Type B pancreatic cell (in vitro differentiated cells): Measurements from ENCODE around the gene PRKAG1. TPM values are rescaled to one million over a fixed set of nuclear protein-coding genes. Genes with fewer than 3 reads are reported as not detected.
A peak's percentile ranks its signal among the peaks of the same experiment; 100 is the strongest.

Experiments
- DNase-seq: peaks from one replicate; pipeline ENCODE4 v3.0.0; 2021; ENCODE audit warnings: mixed read lengths; ENCODE audit not compliant: unreplicated experiment; ENCODE audit errors: extremely low spot score
- H3K27ac Mint-ChIP-seq: 2 replicates; pipeline ENCODE4 v1.8.0; 2021; ENCODE audit warnings: mild to moderate bottlenecking, mixed read lengths
- H3K27me3 Mint-ChIP-seq: 2 replicates; pipeline ENCODE4 v1.8.0; 2021; ENCODE audit warnings: mixed read lengths
- H3K36me3 Mint-ChIP-seq: 2 replicates; pipeline ENCODE4 v1.8.0; 2021; ENCODE audit warnings: mixed read lengths
- H3K4me1 Mint-ChIP-seq: one replicate; pipeline ENCODE4 v1.8.0; 2021; ENCODE audit warnings: mixed read lengths; ENCODE audit not compliant: unreplicated experiment
- H3K4me3 Mint-ChIP-seq: 2 replicates; pipeline ENCODE4 v1.8.0; 2021; ENCODE audit warnings: mild to moderate bottlenecking, mixed read lengths
- H3K9me3 Mint-ChIP-seq: 2 replicates; pipeline ENCODE4 v1.8.0; 2021; ENCODE audit warnings: mixed read lengths
- CTCF ChIP-seq: fragments of 200-600 bp; sonication (generic); conservative IDR thresholded peaks from 2 replicates; pipeline ENCODE4 v1.5.0; 2021; ENCODE audit warnings: antibody characterized with exemption, mild to moderate bottlenecking
- total RNA-seq: library from RNA; stranded (reverse); gene quantifications from 2 replicates; pipeline ENCODE4 v1.2.1, GENCODE V29; 2021; ENCODE audit warnings: low replicate concordance

The PRKAG1 gene
- total RNA-seq, 1 donor from 2014 or later: 58.7 TPM

GRCh38 chr12:49019120-49019430 is 499 bp upstream of the PRKAG1 start:
- no peak for TF ChIP-seq CTCF
- Mint-ChIP-seq H3K27ac (peak overlapping the region; percentile 98), H3K4me1 (peaks cover 31% of the 10 kb centered on the region), H3K4me3 (peak overlapping the region; percentile 96), H3K9me3 (no peaks in the 10 kb centered on the region), H3K27me3 (no peaks in the 10 kb centered on the region), H3K36me3 (peaks cover 8% of the 10 kb centered on the region)
- DNase-seq: no peak

- no peak for DNase-seq
- Mint-ChIP-seq H3K27ac (peak overlapping the region; percentile 98), H3K27me3 (no peaks in the 10 kb centered on the region), H3K9me3 (no peaks in the 10 kb centered on the region), H3K4me1 (peaks cover 31% of the 10 kb centered on the region), H3K4me3 (peak overlapping the region; percentile 96), H3K36me3 (peaks cover 5% of the 10 kb centered on the region)
- no peak for TF ChIP-seq CTCF
Observed at GRCh38 chr12:49017891-49018260, 700 bp downstream of the PRKAG1 start.

- Mint-ChIP-seq H3K4me3 (peak overlapping the region; percentile 1), H3K27me3 (no peaks in the 10 kb centered on the region), H3K9me3 (no peaks in the 10 kb centered on the region), H3K27ac (no peak overlapping the region), H3K36me3 (no peaks in the 10 kb centered on the region), H3K4me1 (peaks cover 31% of the 10 kb centered on the region)
- DNase-seq: no peak
- TF ChIP-seq CTCF: no peak
Observed at GRCh38 chr12:49015196-49015595, 3.4 kb downstream of the PRKAG1 start.

- DNase-seq: no peak
- Mint-ChIP-seq H3K4me1 (peaks cover 27% of the 10 kb centered on the region), H3K9me3 (no peaks in the 10 kb centered on the region), H3K4me3 (no peak overlapping the region), H3K27me3 (no peaks in the 10 kb centered on the region), H3K36me3 (peaks cover 4% of the 10 kb centered on the region), H3K27ac (no peak overlapping the region)
- TF ChIP-seq CTCF: peak; percentile 44
Observed at GRCh38 chr12:49014547-49014946, 4.0 kb downstream of the PRKAG1 start.

GRCh38 chr12:49013428-49013827 is 5.1 kb downstream of the PRKAG1 start:
- H3K36me3 Mint-ChIP-seq: peaks cover 4% of the 10 kb centered on the region
- no peak overlapping the region for H3K27ac Mint-ChIP-seq
- H3K4me3 Mint-ChIP-seq: no peak overlapping the region
- peaks cover 20% of the 10 kb centered on the region for H3K4me1 Mint-ChIP-seq
- TF ChIP-seq CTCF: no peak
- no peaks in the 10 kb centered on the region for H3K9me3 Mint-ChIP-seq
- no peak for DNase-seq
- H3K27me3 Mint-ChIP-seq: no peaks in the 10 kb centered on the region

GRCh38 chr12:49012739-49013138 is 5.8 kb downstream of the PRKAG1 start:
- Mint-ChIP-seq H3K9me3 (no peaks in the 10 kb centered on the region), H3K27me3 (no peaks in the 10 kb centered on the region), H3K4me1 (peaks cover 18% of the 10 kb centered on the region), H3K36me3 (peaks cover 4% of the 10 kb centered on the region), H3K4me3 (no peak overlapping the region), H3K27ac (no peak overlapping the region)
- DNase-seq: no peak
- no peak for TF ChIP-seq CTCF
